Endothelial cell of umbilical vein (primary cell): Measurements from ENCODE around the gene POU6F2. TPM values are rescaled to one million over a fixed set of nuclear protein-coding genes. Genes with fewer than 3 reads are reported as not detected.

Source experiments
- BruUV-seq: library from RNA; stranded (reverse); fragments of 400-500 nt; replicated peaks from 2 replicates; lab custom pipeline; 2021; lab: Mats Ljungman, UMichigan
- CTCF ChIA-PET: fragments of 300-600, 350-600 bp; sonication (Branson Sonifier 250); formaldehyde crosslinking; loops from one replicate; lab custom pipeline; 2021; ENCODE audit warnings: antibody characterized with exemption, inconsistent platforms; lab: Charles Lee
- POLR2A ChIA-PET: fragments of 300-600, 350-600 bp; sonication (Branson Sonifier 250); formaldehyde crosslinking; loops from one replicate; lab custom pipeline; 2021; ENCODE audit warnings: antibody characterized with exemption, inconsistent platforms; lab: Charles Lee
- DNase-seq: peaks from one replicate; pipeline ENCODE4 v3.0.0-alpha.2; 2011; ENCODE audit warnings: low read depth, low spot score
- FAIRE-seq: peaks from 2 replicates; lab custom pipeline; 2011; peaks lifted over from hg19 to GRCh38; lab: Jason Lieb, UNC
- H2AFZ ChIP-seq: 2 replicates; pipeline ENCODE4 v1.6.0; 2012; ENCODE audit warnings: low read depth, low read length, control low read depth, inconsistent platforms
- H3K27ac ChIP-seq: 2 replicates; pipeline ENCODE4 v1.5.1; 2011; ENCODE audit warnings: low read depth, mild to moderate bottlenecking, control low read depth, low read length, moderate library complexity; ENCODE audit not compliant: insufficient read depth
- H3K27me3 ChIP-seq, 2 experiments: 2 replicates each; pipeline versions ENCODE4 v1.6.0 to v1.6.1; 2011; ENCODE audit warnings: low read length in 2 of 2, mixed read lengths in 1 of 2; ENCODE audit not compliant: control insufficient read depth in 2 of 2, insufficient read depth in 2 of 2
- H3K36me3 ChIP-seq, 2 experiments: 2 replicates in 1 of 2; 3 replicates in 1 of 2; pipeline ENCODE4 v1.5.1; 2011; ENCODE audit warnings: low read length in 2 of 2, mild to moderate bottlenecking in 1 of 2, moderate library complexity in 1 of 2; ENCODE audit not compliant: control insufficient read depth in 2 of 2, insufficient read depth in 2 of 2; ENCODE audit errors: extremely low read depth in 1 of 2
- H3K4me1 ChIP-seq: 3 replicates; pipeline ENCODE4 v1.5.1; 2011; ENCODE audit warnings: mild to moderate bottlenecking, low read length; ENCODE audit not compliant: control insufficient read depth, insufficient read depth; ENCODE audit errors: extremely low read depth
- H3K4me2 ChIP-seq: 2 replicates; pipeline ENCODE4 v1.6.1; 2011; ENCODE audit warnings: low read length, control low read depth, mixed read lengths; ENCODE audit not compliant: insufficient read depth
- H3K4me3 ChIP-seq, 3 experiments: fragments of 200-600 bp in 1 of 3; sonication (generic), shearing (Covaris generic) in 1 of 3; replicated peaks in 1 of 3; 2 replicates each; pipeline ENCODE4 v1.5.1; 2011 to 2016; ENCODE audit warnings: control low read depth in 3 of 3, low read length in 3 of 3, mild to moderate bottlenecking in 2 of 3, inconsistent platforms in 1 of 3, low read depth in 1 of 3, moderate library complexity in 1 of 3; ENCODE audit not compliant: insufficient read depth in 1 of 3
- H3K79me2 ChIP-seq: 2 replicates; pipeline ENCODE4 v1.6.0; 2012; ENCODE audit warnings: low read length, inconsistent platforms; ENCODE audit not compliant: control insufficient read depth, insufficient read depth
- H3K9ac ChIP-seq: replicated peaks from 2 replicates; pipeline ENCODE3; 2011; ENCODE audit warnings: low read length, control low read depth; ENCODE audit not compliant: insufficient read depth; ENCODE audit errors: extremely low read depth
- H3K9me1 ChIP-seq: replicated peaks from 3 replicates; pipeline ENCODE4 v1.6.0; 2011; ENCODE audit warnings: mild to moderate bottlenecking, low read length; ENCODE audit not compliant: control insufficient read depth, insufficient read depth; ENCODE audit errors: extremely low read depth
- H3K9me3 ChIP-seq: replicated peaks from 2 replicates; pipeline ENCODE4 v1.5.1; 2012; ENCODE audit warnings: low read length, inconsistent platforms; ENCODE audit not compliant: control insufficient read depth, insufficient read depth
- H4K20me1 ChIP-seq: replicated peaks from 2 replicates; pipeline ENCODE3; 2011; ENCODE audit warnings: mild to moderate bottlenecking, low read length; ENCODE audit not compliant: control insufficient read depth, insufficient read depth; ENCODE audit errors: extremely low read depth
- EZH2 ChIP-seq: IDR thresholded peaks from 2 replicates; pipeline ENCODE4 v1.6.1; 2012; ENCODE audit warnings: borderline replicate concordance, low read depth, mild to moderate bottlenecking, moderate library complexity, low read length, inconsistent platforms; ENCODE audit not compliant: severe bottlenecking
- FOS ChIP-seq: IDR thresholded peaks from 2 replicates; pipeline ENCODE4 v1.6.1; 2011; ENCODE audit warnings: mild to moderate bottlenecking, low read length, moderate library complexity, borderline replicate concordance; ENCODE audit not compliant: insufficient read depth
- GATA2 ChIP-seq: IDR thresholded peaks from 2 replicates; pipeline ENCODE4 v1.7.0; 2011; ENCODE audit warnings: low read depth, mild to moderate bottlenecking, moderate library complexity, mixed read lengths, low read length; ENCODE audit not compliant: insufficient read length, insufficient read depth
- JUN ChIP-seq: IDR thresholded peaks from 2 replicates; pipeline ENCODE4 v1.6.1; 2011; ENCODE audit warnings: borderline replicate concordance, low read depth; ENCODE audit not compliant: insufficient read length, insufficient read depth
- MYC ChIP-seq: IDR thresholded peaks from one replicate; pipeline ENCODE4 v1.6.1; 2011; ENCODE audit warnings: mild to moderate bottlenecking, low read depth, low read length
- POLR2A ChIP-seq: IDR thresholded peaks from 2 replicates; pipeline ENCODE4 v1.6.1; 2012; ENCODE audit warnings: low read depth, mild to moderate bottlenecking, control low read depth, low read length
- POLR2AphosphoS5 ChIP-seq: IDR thresholded peaks from 2 replicates; pipeline ENCODE4 v1.6.1; 2012; ENCODE audit warnings: low read depth, mild to moderate bottlenecking, control low read depth, low read length, moderate library complexity; ENCODE audit not compliant: insufficient read depth
- dilution Hi-C: fragments of 300-500 bp; cut with MboI; formaldehyde crosslinking; loops from one replicate; pipeline ENCODE4 v1.15.0; 2019; ENCODE audit warnings: low sequenced_read_pairs; ENCODE audit not compliant: extremely low pct_ligation_motif_present
- intact Hi-C: fragments of 100-400 bp; cut with micrococcal nuclease; formaldehyde crosslinking; loops from one replicate; pipeline ENCODE4 v1.10.0; 2022
- polyA plus RNA-seq, 4 experiments: library from polyadenylated mRNA; depleted of rRNA in 3 of 4; stranded (reverse) in 3 of 4; unstranded in 1 of 4; fragments of >200 nt; gene quantifications; 2 replicates each; pipeline versions ENCODE4 v1.2.1 to v1.2.3, GENCODE V29; 2011 to 2012; ENCODE audit warnings: missing spikeins in 1 of 4
- total RNA-seq: library from RNA; stranded (reverse); gene quantifications from 2 replicates; pipeline ENCODE4 v1.2.3, GENCODE V29; 2021
- TF ChIP-seq, protein P1 (sequence below): IDR thresholded peaks from 2 replicates; pipeline ENCODE4 v1.6.1; 2011; ENCODE audit not compliant: insufficient read depth, insufficient read length
- TF ChIP-seq, protein P2 (sequence below), 2 donors: IDR thresholded peaks; 1 replicate in 1 of 2; 2 replicates in 1 of 2; pipeline ENCODE4 v1.5.1; 2011; ENCODE audit warnings: low read length in 2 of 2, mild to moderate bottlenecking in 2 of 2, moderate library complexity in 2 of 2, control low read depth in 1 of 2, inconsistent platforms in 1 of 2, low read depth in 1 of 2; ENCODE audit not compliant: insufficient read depth in 1 of 2; ENCODE audit errors: extremely low read depth in 1 of 2

POU6F2 gene
- total and polyA plus RNA-seq, 2 donors (not counting 3 experiments of a cell fraction or from before 2014, with no cell fraction given) = 0.29 TPM; not detected in 1

DNA sequence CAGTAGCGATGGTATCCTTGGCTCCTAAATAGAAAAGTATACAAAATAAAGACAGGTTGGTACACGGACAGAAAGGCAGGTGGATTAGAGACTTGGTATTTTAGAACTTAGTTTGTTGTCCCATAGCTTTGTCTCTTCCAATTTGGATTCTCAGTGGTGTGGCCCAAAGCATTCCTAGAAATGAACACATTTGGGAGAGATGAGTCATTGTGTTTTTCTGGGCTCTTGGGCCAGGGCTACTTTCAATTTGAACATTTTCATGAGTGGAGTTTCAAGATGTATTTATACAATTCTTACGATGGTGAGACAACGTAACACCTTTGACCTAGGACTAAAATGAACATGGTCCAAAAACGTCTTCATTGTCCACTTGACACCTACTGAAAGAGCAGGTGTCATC lies 363.4 kb downstream of the POU6F2 start:
- Histone ChIP-seq H3K9me3 (no peaks in the 10 kb centered on the region), H3K9ac (no peak overlapping the region), H3K4me1 (no peaks in the 10 kb centered on the region), H2AFZ (no peak overlapping the region), H3K27me3 (peaks cover 0 to 3% of the 10 kb centered on the region in 2 experiments), H3K79me2 (no peaks in the 10 kb centered on the region), H3K9me1 (no peaks in the 10 kb centered on the region), H4K20me1 (no peaks in the 10 kb centered on the region), H3K36me3 (no peaks in the 10 kb centered on the region), H3K27ac (no peak overlapping the region), H3K4me2 (no peak overlapping the region), H3K4me3 (no peak overlapping the region)
- TF ChIP-seq EZH2 = no peak
- TF ChIP-seq, protein P1, sequence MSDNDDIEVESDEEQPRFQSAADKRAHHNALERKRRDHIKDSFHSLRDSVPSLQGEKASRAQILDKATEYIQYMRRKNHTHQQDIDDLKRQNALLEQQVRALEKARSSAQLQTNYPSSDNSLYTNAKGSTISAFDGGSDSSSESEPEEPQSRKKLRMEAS = no peak
- no peak for TF ChIP-seq POLR2AphosphoS5
- no peak for TF ChIP-seq POLR2A
- no peak for TF ChIP-seq MYC
- TF ChIP-seq, protein P2, sequence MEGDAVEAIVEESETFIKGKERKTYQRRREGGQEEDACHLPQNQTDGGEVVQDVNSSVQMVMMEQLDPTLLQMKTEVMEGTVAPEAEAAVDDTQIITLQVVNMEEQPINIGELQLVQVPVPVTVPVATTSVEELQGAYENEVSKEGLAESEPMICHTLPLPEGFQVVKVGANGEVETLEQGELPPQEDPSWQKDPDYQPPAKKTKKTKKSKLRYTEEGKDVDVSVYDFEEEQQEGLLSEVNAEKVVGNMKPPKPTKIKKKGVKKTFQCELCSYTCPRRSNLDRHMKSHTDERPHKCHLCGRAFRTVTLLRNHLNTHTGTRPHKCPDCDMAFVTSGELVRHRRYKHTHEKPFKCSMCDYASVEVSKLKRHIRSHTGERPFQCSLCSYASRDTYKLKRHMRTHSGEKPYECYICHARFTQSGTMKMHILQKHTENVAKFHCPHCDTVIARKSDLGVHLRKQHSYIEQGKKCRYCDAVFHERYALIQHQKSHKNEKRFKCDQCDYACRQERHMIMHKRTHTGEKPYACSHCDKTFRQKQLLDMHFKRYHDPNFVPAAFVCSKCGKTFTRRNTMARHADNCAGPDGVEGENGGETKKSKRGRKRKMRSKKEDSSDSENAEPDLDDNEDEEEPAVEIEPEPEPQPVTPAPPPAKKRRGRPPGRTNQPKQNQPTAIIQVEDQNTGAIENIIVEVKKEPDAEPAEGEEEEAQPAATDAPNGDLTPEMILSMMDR (IDR thresholded peaks at IDR 0.05; ENCODE audit: extremely low read depth in 1 of 2, insufficient read depth in 1 of 2, low read depth in 1 of 2, low read length in 2 of 2) = no peak
- TF ChIP-seq JUN = no peak
- no peak for TF ChIP-seq FOS
- no peak for TF ChIP-seq GATA2
- FAIRE-seq = no peak
- POLR2A ChIA-PET = no interaction called here
- no peak for DNase-seq
- dilution Hi-C loops (no loop called here), intact Hi-C loops (no loop called here)
- CTCF ChIA-PET = no interaction called here
- BruUV-seq = no TSS peak
